Left ventricle myocardium superior (tissue), 1 donor: ENCODE data around the gene PAX7. TPM values are rescaled to one million over a fixed set of nuclear protein-coding genes. Genes with fewer than 3 reads are reported as not detected.

Source experiments
- ATAC-seq: fragments of 200-7000 bp; cut with Tn5 transposase; one replicate; pipeline ENCODE4 v1.9.1; 2020; ENCODE audit warnings: mild to moderate bottlenecking, moderate library complexity
- DNase-seq: peaks from one replicate; pipeline ENCODE4 v3.0.0-alpha.2; 2020
- intact Hi-C: fragments of 100-400 bp; cut with micrococcal nuclease; formaldehyde crosslinking; loops from one replicate; pipeline ENCODE4 v1.11.0; 2022
- total RNA-seq: library from RNA; stranded (reverse); fragmentation: NEBNext Ultra II Directional; extraction: Animal tissue kit (Norgen Biotek cat#: 25700); gene quantifications from one replicate; pipeline ENCODE4 v1.2.1, GENCODE V29; 2021
- donor health status: DM: no; HTN: yes; CAD: no; lungs with severe emphysema.

Gene PAX7
- total RNA-seq, 1 donor from 2014 or later, result not detected

- ATAC-seq (no peak), DNase-seq (no peak)
- intact Hi-C loops, result no loop called here
These were observed 8.3 kb downstream of the PAX7 start for GRCh38 chr1:18638835-18639364.

GRCh38 chr1:18639368-18640055, 8.9 kb downstream of the PAX7 start:
- intact Hi-C loops, result no loop called here
- ATAC-seq, result no peak
- DNase-seq, result no peak

GRCh38 chr1:18640228-18641004, 9.8 kb downstream of the PAX7 start:
- ATAC-seq (no peak), DNase-seq (no peak)
- intact Hi-C loops, result no loop called here

- ATAC-seq (no peak), DNase-seq (no peak)
- intact Hi-C loops, result no loop called here
These were observed 10.6 kb downstream of the PAX7 start for GRCh38 chr1:18641005-18641941.

GRCh38 chr1:18642278-18643095, 11.8 kb downstream of the PAX7 start:
- no peak for DNase-seq
- intact Hi-C loops, result no loop called here
- ATAC-seq, result no peak

- DNase-seq (no peak), ATAC-seq (no peak)
- intact Hi-C loops, result no loop called here
These were observed 12.7 kb downstream of the PAX7 start for GRCh38 chr1:18643154-18644012.

- no peak for ATAC-seq
- intact Hi-C loops, result no loop called here
- DNase-seq, result no peak
These were observed 13.4 kb downstream of the PAX7 start for GRCh38 chr1:18644013-18644399.

GRCh38 chr1:18644446-18644845, 13.8 kb downstream of the PAX7 start:
- ATAC-seq (no peak), DNase-seq (no peak)
- intact Hi-C loops, result no loop called here

- ATAC-seq (no peak), DNase-seq (no peak)
- intact Hi-C loops, result no loop called here
These were observed 14.5 kb downstream of the PAX7 start for GRCh38 chr1:18644973-18645746.

GRCh38 chr1:18645747-18646090, 15.1 kb downstream of the PAX7 start:
- DNase-seq (no peak), ATAC-seq (no peak)
- intact Hi-C loops, result no loop called here

GRCh38 chr1:18646091-18646785, 15.6 kb downstream of the PAX7 start:
- ATAC-seq (no peak), DNase-seq (no peak)
- intact Hi-C loops, result no loop called here

- no peak for ATAC-seq
These were observed 16.3 kb downstream of the PAX7 start for GRCh38 chr1:18646786-18647410.

GRCh38 chr1:18647681-18648214, 17.1 kb downstream of the PAX7 start:
- ATAC-seq, result no peak
- intact Hi-C loops, result no loop called here
- no peak for DNase-seq

More at GRCh38 chr1:18646786-18647410, 16.3 kb downstream of the PAX7 start:
- intact Hi-C loops, result no loop called here
- DNase-seq, result no peak

- intact Hi-C loops, result no loop called here
- ATAC-seq (no peak), DNase-seq (no peak)
These were observed 19.2 kb downstream of the PAX7 start for GRCh38 chr1:18649693-18650370.

GRCh38 chr1:18651713-18652112, 21.1 kb downstream of the PAX7 start:
- intact Hi-C loops, result no loop called here
- DNase-seq, result no peak

More at GRCh38 chr1:18651713-18652112, 21.1 kb downstream of the PAX7 start:
- no peak for ATAC-seq
